Colonic mucosa (tissue), 4 donors: Measurements from ENCODE around the gene EVI2B. TPM values are rescaled to one million over a fixed set of nuclear protein-coding genes. Genes with fewer than 3 reads are reported as not detected.

Experiments
- DNase-seq: peaks from one replicate; pipeline ENCODE4 v3.0.0-alpha.2; 2020
- H3K27ac ChIP-seq: fragments of 200-600 bp; one replicate; pipeline ENCODE4 v1.8.0; 2021
- H3K27me3 ChIP-seq: fragments of 200-600 bp; one replicate; pipeline ENCODE4 v1.8.0; 2021
- H3K36me3 ChIP-seq: fragments of 200-600 bp; one replicate; pipeline ENCODE4 v1.8.0; 2021
- H3K4me1 ChIP-seq: fragments of 200-600 bp; one replicate; pipeline ENCODE4 v1.8.0; 2021; ENCODE audit warnings: mild to moderate bottlenecking
- H3K4me3 ChIP-seq: fragments of 200-600 bp; one replicate; pipeline ENCODE4 v1.8.0; 2021
- H3K9ac ChIP-seq, 2 donors: one replicate each; pipeline ENCODE4 v1.7.0; 2013; ENCODE audit warnings: control low read depth in 2 of 2, low read depth in 2 of 2, low read length in 2 of 2
- H3K9me3 ChIP-seq: fragments of 200-600 bp; one replicate; pipeline ENCODE4 v1.8.0; 2021
- CTCF ChIP-seq: fragments of 200-600 bp; IDR thresholded peaks from one replicate; pipeline ENCODE4 v1.8.0; 2022; ENCODE audit warnings: antibody characterized with exemption, mild to moderate bottlenecking
- intact Hi-C: fragments of 100-400 bp; cut with DNase I; formaldehyde crosslinking; loops from one replicate; pipeline ENCODE4 v1.14.1; 2022
- total RNA-seq, 2 donors: library from RNA; stranded (reverse); fragmentation: NEBNext Ultra II Directional in 1 of 2; extraction: Animal tissue kit (Norgen Biotek cat#: 25700) in 1 of 2; gene quantifications; one replicate each; pipeline ENCODE4 v1.2.1, GENCODE V29; 2021
- donor health status: healthy.
- donor health status: DM: no; HTN: no; CAD: no.
- donor health status: DM: no; HTN: no; CAD: no.

The EVI2B gene
- total RNA-seq, 2 donors from 2014 or later: 2.2 to 8.5 TPM

DNA sequence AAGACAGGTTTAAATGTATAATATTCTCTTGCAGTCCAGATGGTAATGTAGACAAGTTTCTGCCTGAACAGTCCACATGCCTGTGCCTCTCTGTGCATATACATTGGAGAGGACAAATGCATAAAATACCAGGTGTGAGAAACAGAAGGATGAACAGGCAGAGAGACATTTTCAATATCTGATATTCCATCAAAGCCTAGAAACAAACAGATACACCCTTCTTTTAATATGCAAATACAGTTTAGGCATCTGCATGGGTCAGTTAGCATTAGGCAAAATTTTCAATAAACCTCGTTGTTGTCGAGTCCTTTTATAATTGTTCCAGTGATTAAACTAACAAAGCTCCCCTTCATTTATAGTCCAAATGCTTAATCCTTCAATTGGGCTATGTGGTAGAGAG, 17.7 kb downstream of the EVI2B start:
- H3K27ac ChIP-seq: no peak overlapping the region
- no peaks in the 10 kb centered on the region for H3K27me3 ChIP-seq
- H3K4me1 ChIP-seq: no peaks in the 10 kb centered on the region
- TF ChIP-seq CTCF: no peak
- no peak for DNase-seq
- intact Hi-C loops: no loop called here
- H3K4me3 ChIP-seq: no peak overlapping the region
- no peaks in the 10 kb centered on the region for H3K9me3 ChIP-seq
- H3K9ac ChIP-seq: no peak overlapping the region
- no peaks in the 10 kb centered on the region for H3K36me3 ChIP-seq

GRCh38 chr17:31295489-31295871, 18.4 kb downstream of the EVI2B start:
- Histone ChIP-seq H3K9ac (no peak overlapping the region), H3K4me1 (no peaks in the 10 kb centered on the region), H3K4me3 (no peak overlapping the region), H3K36me3 (no peaks in the 10 kb centered on the region), H3K27ac (no peak overlapping the region), H3K9me3 (no peaks in the 10 kb centered on the region), H3K27me3 (no peaks in the 10 kb centered on the region)
- intact Hi-C loops: no loop called here
- no peak for TF ChIP-seq CTCF
- DNase-seq: no peak

- H3K9me3 ChIP-seq: no peaks in the 10 kb centered on the region
- H3K9ac ChIP-seq: no peak overlapping the region
- intact Hi-C loops: no loop called here
- no peaks in the 10 kb centered on the region for H3K4me1 ChIP-seq
- H3K27ac ChIP-seq: no peak overlapping the region
- TF ChIP-seq CTCF: no peak
- H3K4me3 ChIP-seq: no peak overlapping the region
- no peak for DNase-seq
- no peaks in the 10 kb centered on the region for H3K27me3 ChIP-seq
- H3K36me3 ChIP-seq: no peaks in the 10 kb centered on the region
Observed at GRCh38 chr17:31294820-31295488, 18.9 kb downstream of the EVI2B start.

GRCh38 chr17:31294231-31294630, 19.6 kb downstream of the EVI2B start:
- Histone ChIP-seq H3K9me3 (no peaks in the 10 kb centered on the region), H3K27ac (no peak overlapping the region), H3K27me3 (no peaks in the 10 kb centered on the region), H3K4me3 (no peak overlapping the region), H3K4me1 (no peaks in the 10 kb centered on the region), H3K36me3 (no peaks in the 10 kb centered on the region), H3K9ac (no peak overlapping the region)
- no peak for DNase-seq
- intact Hi-C loops: no loop called here
- no peak for TF ChIP-seq CTCF

GRCh38 chr17:31293581-31293980, 20.3 kb downstream of the EVI2B start:
- H3K9ac ChIP-seq: no peak overlapping the region
- no peak overlapping the region for H3K27ac ChIP-seq
- no peaks in the 10 kb centered on the region for H3K9me3 ChIP-seq
- no peak overlapping the region for H3K4me3 ChIP-seq
- TF ChIP-seq CTCF: no peak
- H3K27me3 ChIP-seq: no peaks in the 10 kb centered on the region
- H3K36me3 ChIP-seq: no peaks in the 10 kb centered on the region
- H3K4me1 ChIP-seq: no peaks in the 10 kb centered on the region
- intact Hi-C loops: no loop called here
- no peak for DNase-seq
